Natural killer cell (primary cell): Measurements from ENCODE around the gene PDE3A. TPM values are rescaled to one million over a fixed set of nuclear protein-coding genes. Genes with fewer than 3 reads are reported as not detected.

Source experiments
- ATAC-seq, 3 donors: fragments of 150-1000 bp in 2 of 3; fragments of 200-7000 bp in 1 of 3; cut with Tn5 transposase; 1 replicate in 1 of 3; 2 replicates in 2 of 3; pipeline ENCODE4 v1.10.0; 2021; ENCODE audit warnings: mild to moderate bottlenecking in 2 of 3, moderate library complexity in 2 of 3
- DNase-seq, 2 donors: peaks; one replicate each; pipeline versions ENCODE4 v3.0.0 to v3.0.0-alpha.2; 2013 to 2021; ENCODE audit warnings: mixed read lengths in 1 of 2
- H3K27ac ChIP-seq: one replicate; pipeline ENCODE4 v1.5.1; 2013; ENCODE audit warnings: mild to moderate bottlenecking, low read length
- H3K27me3 ChIP-seq: one replicate; pipeline ENCODE4 v1.6.1; 2013; ENCODE audit warnings: low read length; ENCODE audit not compliant: control insufficient read depth, insufficient read depth
- H3K36me3 ChIP-seq: one replicate; pipeline ENCODE4 v1.6.1; 2013; ENCODE audit warnings: low read length; ENCODE audit not compliant: control insufficient read depth, insufficient read depth
- H3K4me1 ChIP-seq: one replicate; pipeline ENCODE4 v1.6.1; 2013; ENCODE audit warnings: low read length; ENCODE audit not compliant: control insufficient read depth, insufficient read depth
- H3K4me3 ChIP-seq: one replicate; pipeline ENCODE4 v1.5.1; 2013; ENCODE audit warnings: low read length
- H3K9me3 ChIP-seq: one replicate; pipeline ENCODE4 v1.6.1; 2013; ENCODE audit warnings: low read length; ENCODE audit not compliant: control insufficient read depth, insufficient read depth
- H3K27ac Mint-ChIP-seq, 2 donors: one replicate each; pipeline ENCODE4 v1.8.0; 2022; ENCODE audit warnings: mild to moderate bottlenecking in 2 of 2, mixed read lengths in 2 of 2, moderate library complexity in 1 of 2
- H3K27me3 Mint-ChIP-seq, 2 donors: one replicate each; pipeline ENCODE4 v1.8.0; 2022; ENCODE audit warnings: low read depth in 2 of 2, mixed read lengths in 2 of 2
- H3K36me3 Mint-ChIP-seq: one replicate; pipeline ENCODE4 v1.8.0; 2022; ENCODE audit warnings: mixed read lengths
- H3K4me1 Mint-ChIP-seq, 2 donors: one replicate each; pipeline ENCODE4 v1.8.0; 2022; ENCODE audit warnings: mixed read lengths in 2 of 2
- H3K4me3 Mint-ChIP-seq: one replicate; pipeline ENCODE4 v1.8.0; 2022; ENCODE audit warnings: mild to moderate bottlenecking, moderate library complexity, mixed read lengths
- H3K9me3 Mint-ChIP-seq, 2 donors: one replicate each; pipeline ENCODE4 v1.8.0; 2022; ENCODE audit warnings: mixed read lengths in 2 of 2
- WGBS: methylation state at CpG from one replicate; pipeline ENCODE4 v1.1.7; 2013; ENCODE audit warnings: missing lambda C conversion rate; ENCODE audit not compliant: insufficient coverage; 5-methylcytosine and 5-hydroxymethylcytosine counted together
- intact Hi-C: fragments of 100-400 bp; cut with micrococcal nuclease; formaldehyde crosslinking; loops from one replicate; pipeline ENCODE4 v1.14.2; 2022
- total RNA-seq, 4 donors: library from RNA; stranded (reverse); fragments of 120-200 nt in 1 of 4; gene quantifications; one replicate each; pipeline versions ENCODE4 v1.2.3 to v1.2.4, GENCODE V29; 2013 to 2022
- TF ChIP-seq, protein P1 (sequence below): fragments of 200-600 bp; IDR thresholded peaks from one replicate; pipeline ENCODE4 v1.8.0; 2022; ENCODE audit warnings: antibody characterized with exemption

Gene PDE3A
- total RNA-seq, 3 donors from 2014 or later (not counting 1 experiment from before 2014, with no cell fraction given): 0.20 to 0.28 (median 0.27) TPM

DNA sequence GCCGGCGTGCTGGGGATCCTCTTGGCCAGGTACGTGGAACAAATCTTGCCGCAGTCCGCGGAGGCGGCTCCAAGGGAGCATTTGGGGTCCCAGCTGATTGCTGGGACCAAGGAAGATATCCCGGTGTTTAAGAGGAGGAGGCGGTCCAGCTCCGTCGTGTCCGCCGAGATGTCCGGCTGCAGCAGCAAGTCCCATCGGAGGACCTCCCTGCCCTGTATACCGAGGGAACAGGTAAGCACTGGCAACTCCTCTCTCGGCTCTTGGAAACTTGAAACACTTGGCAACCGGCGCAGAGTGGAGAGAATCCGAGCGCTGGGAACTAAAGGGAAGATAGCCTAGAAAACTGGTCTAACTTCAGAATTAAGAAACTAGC, 1.7 kb downstream of the PDE3A start:
- no peaks in the 10 kb centered on the region for H3K9me3 Mint-ChIP-seq

DNA sequence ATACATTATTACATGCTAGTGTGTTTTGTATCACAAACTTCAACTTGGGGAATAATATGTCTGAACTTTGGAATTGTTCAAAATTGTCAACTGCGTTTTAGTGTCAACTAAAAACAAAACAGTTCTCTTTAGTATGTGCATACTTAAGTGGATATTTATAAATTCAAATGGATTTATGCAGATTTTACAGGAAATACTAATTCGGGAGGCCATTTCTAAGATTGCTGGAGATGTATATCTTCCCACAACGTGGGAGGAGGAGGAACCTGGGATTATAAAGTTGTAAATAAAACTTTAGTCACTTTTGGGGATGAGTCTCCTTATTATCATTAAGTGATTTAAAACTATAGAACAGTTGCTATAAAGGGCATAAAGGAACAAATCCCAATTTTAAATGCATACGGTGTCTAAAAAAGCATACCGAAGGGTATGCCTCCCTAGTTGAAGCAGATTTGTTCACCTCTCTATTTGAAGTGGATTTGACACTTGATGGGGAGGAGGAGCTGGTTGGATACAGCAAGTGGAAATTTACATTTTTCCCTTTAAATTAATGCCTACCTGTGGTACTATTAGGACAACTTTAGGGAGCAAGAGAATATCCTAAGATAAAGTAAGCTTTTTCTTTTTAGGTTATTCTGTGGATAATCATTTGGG, 2.7 kb downstream of the PDE3A start:
- Mint-ChIP-seq H3K36me3 (no peaks in the 10 kb centered on the region), H3K27ac (no peak overlapping the region), H3K9me3 (no peaks in the 10 kb centered on the region), H3K27me3 (peaks cover 53 to 86% of the 10 kb centered on the region in 2 donors), H3K4me3 (no peak overlapping the region), H3K4me1 (peaks cover 11 to 27% of the 10 kb centered on the region in 2 donors)
- no peak for DNase-seq
- Histone ChIP-seq H3K27me3 (peaks cover 43% of the 10 kb centered on the region), H3K4me1 (peaks cover 22% of the 10 kb centered on the region), H3K36me3 (no peaks in the 10 kb centered on the region), H3K4me3 (no peak overlapping the region), H3K27ac (no peak overlapping the region), H3K9me3 (no peaks in the 10 kb centered on the region)
- no peak for ATAC-seq
- WGBS: 57% methylated on average over 3 of the region's 5 CpGs
- TF ChIP-seq, protein P1, sequence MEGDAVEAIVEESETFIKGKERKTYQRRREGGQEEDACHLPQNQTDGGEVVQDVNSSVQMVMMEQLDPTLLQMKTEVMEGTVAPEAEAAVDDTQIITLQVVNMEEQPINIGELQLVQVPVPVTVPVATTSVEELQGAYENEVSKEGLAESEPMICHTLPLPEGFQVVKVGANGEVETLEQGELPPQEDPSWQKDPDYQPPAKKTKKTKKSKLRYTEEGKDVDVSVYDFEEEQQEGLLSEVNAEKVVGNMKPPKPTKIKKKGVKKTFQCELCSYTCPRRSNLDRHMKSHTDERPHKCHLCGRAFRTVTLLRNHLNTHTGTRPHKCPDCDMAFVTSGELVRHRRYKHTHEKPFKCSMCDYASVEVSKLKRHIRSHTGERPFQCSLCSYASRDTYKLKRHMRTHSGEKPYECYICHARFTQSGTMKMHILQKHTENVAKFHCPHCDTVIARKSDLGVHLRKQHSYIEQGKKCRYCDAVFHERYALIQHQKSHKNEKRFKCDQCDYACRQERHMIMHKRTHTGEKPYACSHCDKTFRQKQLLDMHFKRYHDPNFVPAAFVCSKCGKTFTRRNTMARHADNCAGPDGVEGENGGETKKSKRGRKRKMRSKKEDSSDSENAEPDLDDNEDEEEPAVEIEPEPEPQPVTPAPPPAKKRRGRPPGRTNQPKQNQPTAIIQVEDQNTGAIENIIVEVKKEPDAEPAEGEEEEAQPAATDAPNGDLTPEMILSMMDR: no peak
- intact Hi-C loops: no loop called here

More for the DNA sequence above, 1.7 kb downstream of the PDE3A start:
- WGBS: 5% methylated on average over 21 of the region's 21 CpGs
- H3K27me3 ChIP-seq: peaks cover 43% of the 10 kb centered on the region
- no peak overlapping the region for H3K27ac ChIP-seq
- ATAC-seq (no peak), DNase-seq (no peak)
- peaks cover 11 to 27% of the 10 kb centered on the region in 2 donors for H3K4me1 Mint-ChIP-seq
- H3K4me3 Mint-ChIP-seq: peak overlapping the region; percentile 77
- no peaks in the 10 kb centered on the region for H3K36me3 ChIP-seq
- H3K27ac Mint-ChIP-seq: no peak overlapping the region
- TF ChIP-seq, protein P1: no peak
- H3K36me3 Mint-ChIP-seq: no peaks in the 10 kb centered on the region
- no peaks in the 10 kb centered on the region for H3K9me3 ChIP-seq
- peaks cover 55 to 76% of the 10 kb centered on the region in 2 donors for H3K27me3 Mint-ChIP-seq
- peaks cover 22% of the 10 kb centered on the region for H3K4me1 ChIP-seq
- intact Hi-C loops: no loop called here
- H3K4me3 ChIP-seq: no peak overlapping the region

DNA sequence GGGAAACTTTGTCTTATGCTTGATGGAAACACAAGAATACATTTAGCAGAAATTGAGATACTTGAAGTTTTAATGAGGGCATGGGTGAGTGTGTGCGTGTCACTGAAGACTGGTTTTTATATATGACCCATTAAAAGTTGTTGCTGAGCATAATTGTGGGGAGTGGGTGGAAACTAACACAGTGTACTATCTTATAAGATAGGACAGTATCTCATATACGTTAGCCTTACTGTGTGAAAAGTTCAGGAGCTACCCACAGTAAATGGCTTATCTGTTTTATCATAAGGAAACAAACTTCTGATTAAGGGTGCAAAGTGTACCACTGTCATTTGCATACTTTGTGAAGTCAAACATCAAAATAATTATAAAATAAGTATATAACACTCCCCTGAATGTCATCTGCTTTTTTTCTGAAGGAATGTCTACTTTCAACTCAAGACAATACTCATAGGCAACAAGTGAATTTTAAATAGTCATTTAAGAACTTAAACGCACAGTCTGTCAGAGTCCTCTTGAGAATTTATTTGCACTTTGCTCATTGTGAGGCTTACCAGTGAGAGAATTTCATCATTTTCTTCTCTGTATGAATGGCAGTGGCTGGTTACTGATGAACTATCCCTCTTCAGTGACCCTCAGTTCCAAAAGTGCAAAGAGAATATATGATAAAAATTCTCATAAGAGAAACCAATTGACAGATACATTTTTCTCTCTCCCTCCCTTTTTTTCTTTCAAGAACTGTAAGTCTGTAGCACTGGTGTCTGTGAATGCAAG, 4.2 kb downstream of the PDE3A start:
- H3K36me3 ChIP-seq: no peaks in the 10 kb centered on the region
- DNase-seq: no peak
- H3K4me3 ChIP-seq: no peak overlapping the region
- ATAC-seq: no peak
- peaks cover 11 to 26% of the 10 kb centered on the region in 2 donors for H3K4me1 Mint-ChIP-seq
- no peak overlapping the region for H3K27ac ChIP-seq
- H3K27me3 Mint-ChIP-seq: peaks cover 46 to 79% of the 10 kb centered on the region in 2 donors
- peaks cover 22% of the 10 kb centered on the region for H3K4me1 ChIP-seq
- TF ChIP-seq, protein P1: no peak
- intact Hi-C loops: no loop called here
- H3K27me3 ChIP-seq: peaks cover 45% of the 10 kb centered on the region
- no peaks in the 10 kb centered on the region for H3K9me3 ChIP-seq
- WGBS: 91% methylated on average over 3 of the region's 3 CpGs
- no peak overlapping the region for H3K4me3 Mint-ChIP-seq
- H3K36me3 Mint-ChIP-seq: no peaks in the 10 kb centered on the region
- H3K27ac Mint-ChIP-seq: no peak overlapping the region
- no peaks in the 10 kb centered on the region for H3K9me3 Mint-ChIP-seq
